GM12892 (cell line): ENCODE measurements around the gene ARHGAP26.

Source experiments
- DNase-seq: peaks from one replicate; pipeline ENCODE4 v3.0.0; 2011; ENCODE audit not compliant: insufficient read length
- FAIRE-seq: peaks from 2 replicates; lab custom pipeline; 2011; peaks lifted over from hg19 to GRCh38; lab: Jason Lieb, UNC
- POLR2A ChIP-seq: IDR thresholded peaks from 2 replicates; pipeline ENCODE4 v1.6.1; 2011; ENCODE audit warnings: low read depth, low read length, control low read depth
- POLR2AphosphoS5 ChIP-seq: IDR thresholded peaks from 2 replicates; pipeline ENCODE4 v1.6.1; 2011; ENCODE audit warnings: low read depth, low read length, control low read depth
- TAF1 ChIP-seq: IDR thresholded peaks from 2 replicates; pipeline ENCODE4 v1.6.1; 2011; ENCODE audit warnings: low read depth, mild to moderate bottlenecking, control low read depth, low read length, borderline replicate concordance

The ARHGAP26 gene

GRCh38 chr5:142830241-142831008 lies 60.2 kb downstream of the ARHGAP26 start:
- FAIRE-seq (no peak), DNase-seq (no peak)
- TF ChIP-seq TAF1 (no peak), POLR2AphosphoS5 (no peak), POLR2A (no peak)

DNA sequence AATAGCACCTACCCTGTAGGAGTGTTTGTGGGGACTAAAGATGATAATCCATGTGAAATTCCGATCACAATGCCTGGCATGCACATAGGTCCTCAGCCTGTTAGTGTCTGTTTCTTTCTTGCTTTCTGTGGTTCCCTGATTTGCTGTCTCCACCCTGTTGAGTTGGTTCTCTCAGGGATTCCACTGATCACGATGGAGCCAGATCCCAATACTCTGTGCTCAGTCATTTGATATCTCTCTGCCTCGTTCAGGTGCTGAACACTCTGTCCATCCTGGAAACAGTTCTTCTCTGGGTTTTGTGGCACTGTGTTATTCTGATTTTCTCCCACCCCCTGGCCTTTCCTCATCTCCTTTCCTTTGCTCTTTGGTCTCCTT lies 60.8 kb downstream of the ARHGAP26 start:
- FAIRE-seq (no peak), DNase-seq (no peak)
- TF ChIP-seq POLR2A (no peak), POLR2AphosphoS5 (no peak), TAF1 (no peak)

DNA sequence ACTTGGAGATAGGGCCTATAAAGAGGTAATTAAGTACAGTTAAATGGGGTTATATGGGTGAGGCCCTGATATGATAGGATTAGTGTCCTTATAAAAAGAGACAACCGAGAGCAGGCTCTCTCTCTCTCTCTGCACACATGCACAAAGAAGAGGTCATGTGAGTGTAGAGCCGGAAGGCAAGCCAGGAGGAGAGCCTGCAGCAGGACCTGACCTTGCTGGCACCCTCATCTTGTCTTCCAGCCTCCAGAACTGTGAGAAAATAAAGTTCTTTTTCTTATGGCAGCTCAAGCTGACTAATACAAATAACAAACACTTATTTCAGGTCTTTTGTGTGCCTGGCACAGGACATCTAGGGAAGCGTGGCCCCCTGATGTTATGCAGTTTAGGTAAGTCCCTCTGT lies 62.1 kb downstream of the ARHGAP26 start:
- no peak for DNase-seq
- no peak for FAIRE-seq
- TF ChIP-seq TAF1, result no peak

DNA sequence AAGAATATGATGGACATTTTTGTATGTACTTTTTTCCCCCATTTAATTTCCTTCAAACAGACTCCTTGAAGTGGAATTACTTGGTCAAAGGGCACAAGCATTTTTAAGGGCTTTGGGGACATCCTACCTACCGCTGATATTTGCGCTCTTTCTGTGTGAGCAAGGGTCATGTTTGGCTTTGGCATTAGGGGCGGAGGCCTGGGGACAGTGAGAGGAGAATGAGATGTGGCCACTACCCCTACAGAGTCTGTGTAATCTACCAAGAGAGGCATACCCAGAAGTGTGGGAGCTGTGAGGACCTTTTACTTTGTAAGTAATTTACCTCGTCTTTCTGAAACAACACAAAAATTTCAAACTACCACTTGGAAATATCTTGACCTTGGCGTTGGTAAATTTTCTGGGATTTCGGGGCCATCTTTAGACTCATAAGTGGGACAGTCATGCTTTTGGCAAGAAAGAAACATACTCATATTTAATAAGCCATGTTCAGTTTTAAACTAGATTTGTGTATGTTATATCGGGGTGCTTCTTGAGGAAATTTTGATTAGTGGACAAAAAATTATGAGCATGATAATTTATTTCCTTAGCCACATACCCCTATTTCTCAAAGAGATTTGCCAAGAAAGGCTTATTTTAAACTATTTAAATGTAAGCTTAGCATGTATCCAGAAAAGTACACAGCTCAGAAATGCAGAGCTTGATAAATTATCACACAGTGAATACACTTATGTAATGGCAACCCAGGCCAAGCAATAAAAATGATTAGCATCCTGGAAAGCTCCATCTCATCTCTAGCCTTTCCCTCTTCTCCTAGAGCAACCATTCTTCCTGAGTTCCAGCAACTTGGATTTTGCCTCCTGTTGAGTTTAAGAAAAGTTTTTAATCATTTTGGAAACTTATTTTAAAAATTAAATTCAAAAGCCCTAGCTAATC lies 63.6 kb downstream of the ARHGAP26 start:
- no peak for TF ChIP-seq POLR2A
- no peak for TF ChIP-seq POLR2AphosphoS5
- TF ChIP-seq TAF1, result no peak
- DNase-seq (no peak), FAIRE-seq (no peak)

DNA sequence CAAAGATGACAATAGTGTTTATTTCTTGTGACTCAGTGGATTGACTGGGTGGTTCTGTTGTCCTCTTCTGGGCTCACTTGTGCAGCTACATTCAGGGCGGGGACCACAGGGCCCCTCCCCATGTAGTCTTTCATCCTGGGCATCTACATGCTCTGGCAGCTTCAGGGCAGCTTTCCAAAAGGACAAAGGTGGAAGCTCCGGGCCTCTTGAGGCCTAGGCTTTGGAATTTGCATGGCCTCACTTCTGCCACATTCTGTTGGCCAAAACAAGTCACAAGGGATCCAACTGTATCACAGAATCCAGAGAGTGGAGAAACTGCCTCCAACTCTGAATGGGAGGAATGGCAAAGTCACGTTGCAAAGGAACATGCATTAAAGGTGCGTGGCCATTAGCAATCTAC lies 64.3 kb downstream of the ARHGAP26 start:
- DNase-seq, result no peak
- no peak for FAIRE-seq
- no peak for TF ChIP-seq TAF1
- TF ChIP-seq POLR2A, result no peak
- TF ChIP-seq POLR2AphosphoS5, result no peak

GRCh38 chr5:142835540-142835939 lies 65.4 kb downstream of the ARHGAP26 start:
- DNase-seq (no peak), FAIRE-seq (no peak)
- TF ChIP-seq POLR2AphosphoS5 (no peak), POLR2A (no peak), TAF1 (no peak)

GRCh38 chr5:142836048-142836447 lies 65.9 kb downstream of the ARHGAP26 start:
- TF ChIP-seq POLR2AphosphoS5 (no peak), TAF1 (no peak), POLR2A (no peak)
- FAIRE-seq, result no peak
- DNase-seq, result no peak

GRCh38 chr5:142837081-142837725 lies 67.0 kb downstream of the ARHGAP26 start:
- TF ChIP-seq POLR2A (no peak), POLR2AphosphoS5 (no peak), TAF1 (no peak)
- no peak for DNase-seq
- FAIRE-seq, result no peak

- DNase-seq (no peak), FAIRE-seq (no peak)
- TF ChIP-seq POLR2AphosphoS5, result no peak
- TF ChIP-seq POLR2A, result no peak
- no peak for TF ChIP-seq TAF1
Measured at GRCh38 chr5:142838845-142839244, 68.7 kb downstream of the ARHGAP26 start.

DNA sequence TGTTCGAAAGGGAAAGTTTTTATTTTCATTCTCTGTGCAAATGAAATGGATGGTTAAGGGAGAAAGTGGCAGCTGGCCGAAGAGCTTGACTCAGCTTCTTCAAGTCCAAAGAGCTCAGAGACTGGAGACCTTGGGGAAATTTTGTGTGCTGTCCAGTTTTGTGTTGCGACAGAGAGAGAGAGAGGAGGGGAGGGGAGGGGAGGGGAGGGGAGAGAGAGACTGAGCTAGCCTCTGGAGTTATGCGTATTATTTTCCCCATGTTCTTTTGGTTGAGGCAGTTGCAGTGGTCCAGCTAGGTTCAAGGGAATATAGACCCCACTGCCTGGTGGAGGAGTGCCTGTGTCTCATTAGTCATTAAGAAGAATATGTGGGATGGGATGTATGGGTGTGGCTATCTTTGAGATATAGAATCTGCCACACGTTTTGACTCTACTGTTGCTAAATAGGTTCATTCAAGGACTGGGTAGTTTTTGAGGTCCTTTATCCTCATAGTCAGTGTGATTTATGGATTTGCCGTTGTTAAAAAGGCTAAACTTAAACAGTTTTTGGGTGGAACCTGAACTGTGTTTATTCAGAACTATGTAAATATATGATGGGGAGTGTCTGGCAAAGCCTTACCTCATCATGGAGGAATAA lies 69.7 kb downstream of the ARHGAP26 start:
- DNase-seq, result no peak
- TF ChIP-seq POLR2A, result no peak
- TF ChIP-seq POLR2AphosphoS5, result no peak
- no peak for TF ChIP-seq TAF1
- FAIRE-seq, result no peak

- DNase-seq (no peak), FAIRE-seq (no peak)
- TF ChIP-seq POLR2AphosphoS5 (no peak), TAF1 (no peak), POLR2A (no peak)
Measured at GRCh38 chr5:142840575-142840974, 70.4 kb downstream of the ARHGAP26 start.
